HG03108 (cell line): ENCODE measurements around the gene TPRN.

ENCODE experiments used
- ATAC-seq: cut with Tn5 transposase; IDR thresholded peaks from one replicate; pipeline ENCODE4 v1.9.1; 2021; ENCODE audit warnings: moderate library complexity; ENCODE audit not compliant: unreplicated experiment

The TPRN gene

DNA sequence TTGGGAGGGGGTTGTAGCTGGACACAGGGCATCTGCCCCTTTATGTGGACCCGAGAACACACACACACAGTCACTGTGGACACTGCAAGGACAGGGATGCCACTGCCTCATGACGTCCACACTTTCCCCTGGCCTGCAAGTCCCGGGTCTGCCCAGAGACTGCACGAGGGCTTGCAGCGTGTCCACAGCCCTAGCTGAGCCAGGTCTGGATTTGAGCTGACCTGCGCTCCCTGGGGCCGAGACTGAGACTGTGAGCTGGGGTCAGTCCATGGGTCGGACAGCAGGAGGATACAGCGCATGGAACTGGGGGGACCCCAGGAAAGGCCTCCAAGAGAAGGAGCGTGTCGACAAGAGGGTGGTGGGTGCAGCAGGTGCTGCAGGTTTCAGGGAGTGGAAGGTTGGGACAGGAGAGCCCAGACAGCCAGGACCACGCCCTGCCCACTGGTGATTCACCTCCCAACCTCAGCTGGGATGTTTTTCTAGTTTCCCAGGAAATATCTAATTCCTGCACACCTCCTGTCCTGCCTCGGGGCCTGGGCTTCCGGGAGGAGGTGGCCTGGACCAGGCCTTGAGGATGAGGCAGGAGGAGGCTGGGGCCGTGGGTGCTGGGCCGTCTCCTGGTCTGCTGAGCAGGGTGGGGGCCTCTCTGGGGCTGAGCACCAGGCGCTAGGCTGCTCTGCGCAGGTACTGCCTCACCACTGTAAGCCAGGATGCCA, 26.0 kb upstream of the TPRN start:
- no peak for ATAC-seq

DNA sequence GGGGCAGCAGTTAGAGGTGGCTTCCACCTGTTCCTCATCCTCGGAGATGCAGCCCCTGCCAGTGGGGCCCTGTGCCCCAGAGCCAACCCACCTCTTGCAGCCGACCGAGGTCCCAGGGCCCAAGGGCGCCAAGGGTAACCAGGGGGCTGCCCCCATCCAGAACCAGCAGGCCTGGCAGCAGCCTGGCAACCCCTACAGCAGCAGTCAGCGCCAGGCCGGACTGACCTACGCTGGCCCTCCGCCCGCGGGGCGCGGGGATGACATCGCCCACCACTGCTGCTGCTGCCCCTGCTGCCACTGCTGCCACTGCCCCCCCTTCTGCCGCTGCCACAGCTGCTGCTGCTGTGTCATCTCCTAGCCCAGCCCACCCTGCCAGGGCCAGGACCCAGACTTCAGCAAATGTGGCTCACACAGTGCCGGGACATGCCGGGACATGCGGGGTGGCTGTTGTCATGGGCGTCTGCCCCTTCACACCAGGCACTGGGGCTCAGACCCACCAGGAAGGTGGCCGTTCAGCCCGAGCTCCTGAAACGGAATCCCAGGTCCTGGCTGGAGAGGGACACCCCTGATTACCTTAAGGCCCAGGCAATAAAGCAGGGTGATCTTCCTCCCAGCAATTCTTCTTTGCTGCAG, 25.3 kb upstream of the TPRN start:
- no peak for ATAC-seq

DNA sequence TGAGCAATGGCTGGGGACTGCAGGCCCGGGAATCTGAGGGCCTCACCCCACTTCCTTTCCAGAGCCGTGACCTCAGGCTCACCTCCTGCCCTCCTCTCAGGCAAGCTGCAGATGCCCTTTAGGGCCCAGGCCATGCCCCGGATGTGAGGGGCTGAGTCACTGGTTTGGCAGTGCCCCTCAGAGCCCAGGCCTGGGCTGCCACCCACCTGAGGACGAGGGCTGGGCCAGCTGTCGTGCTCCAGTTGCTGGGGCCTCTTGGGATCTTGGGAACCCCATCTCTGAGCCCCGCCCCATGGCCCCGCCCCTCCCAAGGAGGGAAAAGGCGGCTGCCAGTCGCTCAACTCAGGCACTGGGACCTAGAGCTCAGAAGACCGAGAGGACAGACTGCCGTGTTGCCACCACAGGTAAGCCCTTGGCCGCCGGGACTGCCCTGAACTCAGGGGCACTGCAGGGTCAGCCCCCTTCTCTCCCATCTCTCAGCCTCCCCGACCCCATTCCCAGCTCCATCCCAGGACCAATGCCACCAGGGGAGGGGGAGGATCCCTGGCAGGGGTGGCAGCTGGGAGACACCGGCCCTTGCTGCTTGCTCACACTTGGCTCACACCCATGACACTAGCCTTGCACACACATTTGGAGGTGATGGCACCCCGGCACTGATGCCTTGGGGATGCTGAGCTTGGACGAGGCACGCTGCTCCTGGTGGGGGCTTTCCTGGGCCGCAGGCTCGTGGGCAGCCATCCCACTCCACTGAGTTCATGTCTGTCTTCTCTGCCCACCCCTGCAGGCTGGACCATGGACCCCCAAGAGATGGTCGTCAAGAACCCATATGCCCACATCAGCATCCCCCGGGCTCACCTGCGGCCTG, 24.5 kb upstream of the TPRN start, which contains the start of gene CYSRT1:
Gene CYSRT1 (plus strand): TSS at position 345 of the 865 bp plus-strand sequence. CDS start 448 bp downstream, at position 793.
- no peak for ATAC-seq

DNA sequence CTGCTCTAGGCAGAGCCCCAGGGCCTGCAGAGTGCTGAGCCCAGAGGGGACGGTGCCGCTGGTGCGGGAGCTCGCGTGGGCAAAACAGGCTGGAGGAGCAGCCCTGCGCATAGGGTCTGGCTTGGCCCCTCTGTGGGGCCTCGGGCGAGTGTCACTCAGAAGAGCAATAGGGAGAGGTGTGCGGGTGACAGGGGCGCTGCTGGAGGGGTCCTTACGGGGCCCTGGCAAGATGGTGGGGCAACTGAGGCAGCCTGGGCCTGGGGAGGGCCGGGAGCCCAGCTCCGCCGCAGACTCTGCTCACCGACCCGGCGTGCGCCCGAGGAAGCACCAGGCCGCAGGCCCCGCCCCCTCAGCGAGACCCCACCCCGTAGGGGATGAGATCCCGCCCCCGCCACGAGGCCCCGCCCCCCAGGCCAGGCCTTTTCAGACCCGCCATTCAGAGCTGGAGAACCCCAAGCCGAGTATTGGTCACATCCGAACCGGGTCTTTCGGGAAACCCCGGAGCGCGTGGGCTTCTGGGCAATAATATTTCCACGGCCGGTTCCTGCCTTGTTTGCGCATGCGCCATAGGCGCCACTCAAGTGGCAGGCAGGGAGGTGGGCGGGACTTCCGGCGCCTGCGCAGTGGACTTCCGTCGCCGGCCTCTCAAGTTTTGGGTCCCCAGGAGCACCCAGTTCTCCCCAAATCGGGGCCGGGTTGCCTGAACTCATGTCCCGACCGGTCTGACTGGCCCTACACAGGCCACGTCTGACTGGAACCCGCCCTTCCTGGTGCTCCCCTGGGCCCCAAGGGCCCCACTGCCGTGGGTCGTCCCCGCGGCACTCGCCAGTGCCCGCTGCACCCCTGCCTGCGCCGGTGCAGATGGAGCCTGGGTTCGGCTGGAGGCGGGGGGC, 22.8 kb upstream of the TPRN start:
- peak; percentile 76 for ATAC-seq

DNA sequence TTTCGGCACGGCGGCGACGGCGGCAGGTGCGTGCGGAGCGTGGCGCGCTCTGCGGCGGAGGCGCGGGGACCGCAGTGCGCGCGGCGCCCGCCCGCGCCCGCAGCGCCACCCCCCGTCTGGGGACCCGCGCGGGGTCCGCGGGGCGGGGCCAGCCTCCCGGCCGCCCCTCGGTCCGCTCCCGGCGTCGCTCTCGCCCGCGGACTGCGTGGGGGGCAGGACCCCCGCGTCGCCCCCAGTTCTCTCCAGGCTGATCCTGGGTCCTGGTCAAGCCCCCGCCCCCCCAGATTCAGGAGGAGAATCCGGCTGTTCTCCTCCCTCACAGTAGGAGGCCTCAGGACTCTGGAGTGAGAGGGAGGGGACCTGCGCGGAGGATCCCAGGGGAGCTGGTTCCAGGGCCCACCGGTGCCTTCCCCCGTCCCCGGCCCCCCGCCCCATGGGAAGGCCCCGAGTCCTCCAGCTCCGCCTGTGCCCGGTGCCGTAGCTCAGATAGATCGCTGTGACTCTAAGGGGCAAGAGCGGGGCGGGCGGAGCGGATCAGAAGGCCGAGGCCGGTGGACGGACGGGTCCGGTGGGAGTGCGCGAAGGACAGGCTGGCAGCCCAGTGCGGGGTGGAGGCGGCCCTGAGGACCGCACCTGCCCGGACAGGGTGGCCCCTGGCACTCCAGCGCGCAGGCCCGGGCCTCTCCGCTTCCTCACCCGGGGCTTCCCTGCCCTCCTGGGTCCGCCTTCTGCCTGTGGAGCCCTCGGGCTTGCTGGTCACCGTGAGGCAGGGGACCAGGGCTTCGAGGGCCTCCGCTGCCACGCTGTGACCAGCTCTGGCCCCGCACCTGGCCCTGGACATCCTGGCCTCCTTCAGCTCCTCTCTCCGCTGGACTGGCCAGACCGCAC, 21.9 kb upstream of the TPRN start, which contains the start of gene RNF208:
Gene RNF208 (minus strand): TSS at position 51 of the 888 bp plus-strand sequence. CDS start 1,028 bp downstream, outside the sequence.
- peak; percentile 4 for ATAC-seq

DNA sequence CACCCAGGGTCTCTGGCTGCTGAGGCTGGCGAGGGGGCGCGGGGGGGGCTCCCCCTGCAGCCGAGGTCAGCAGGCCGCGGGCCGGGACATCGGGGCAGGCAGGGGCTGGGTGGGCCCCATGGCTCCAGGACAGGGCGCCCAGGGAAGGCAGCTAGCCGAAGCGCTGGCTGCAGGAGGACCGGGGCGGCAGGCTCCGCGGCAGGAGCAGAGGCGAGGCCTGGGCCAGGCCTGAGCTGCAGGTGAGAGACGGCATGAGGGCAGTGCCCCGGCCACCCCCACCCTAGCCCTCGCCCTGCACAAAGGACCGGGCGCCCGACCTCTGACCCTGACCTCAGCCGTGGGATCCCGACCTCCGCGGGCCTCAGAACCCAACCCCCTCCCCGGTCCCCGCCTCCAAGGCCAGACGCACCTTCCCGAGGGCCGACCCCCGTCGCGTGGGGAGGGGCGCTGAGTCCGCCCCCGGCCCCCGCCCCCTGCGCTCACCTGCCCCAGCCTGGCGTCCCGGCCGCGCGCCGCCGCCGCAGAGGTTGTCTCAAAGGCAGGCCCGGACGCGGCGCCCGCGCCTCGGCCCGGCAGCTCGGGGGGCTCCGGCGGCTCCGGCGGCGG, 21.1 kb upstream of the TPRN start:
- no peak for ATAC-seq

DNA sequence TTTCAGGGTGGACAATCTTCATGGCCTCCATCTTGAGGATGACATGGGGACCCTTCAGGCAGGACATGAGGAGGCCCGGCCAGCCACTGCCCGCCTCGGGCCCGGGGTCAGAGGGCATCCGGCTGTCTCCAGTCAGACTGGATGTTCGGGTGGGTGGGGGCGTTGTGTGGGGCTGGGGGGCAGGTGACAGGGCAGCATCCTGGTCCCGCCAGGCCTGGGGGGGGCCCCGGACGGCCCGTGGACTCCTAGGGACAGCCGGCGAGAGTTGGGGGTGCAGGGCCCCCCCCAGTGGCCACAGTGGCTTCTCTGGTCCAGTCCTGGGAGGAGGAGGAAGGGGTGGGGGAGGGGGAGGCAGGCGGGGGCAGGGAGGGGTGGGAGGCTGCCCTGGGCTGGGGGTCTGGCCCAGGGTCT, 20.6 kb upstream of the TPRN start:
- no peak for ATAC-seq

DNA sequence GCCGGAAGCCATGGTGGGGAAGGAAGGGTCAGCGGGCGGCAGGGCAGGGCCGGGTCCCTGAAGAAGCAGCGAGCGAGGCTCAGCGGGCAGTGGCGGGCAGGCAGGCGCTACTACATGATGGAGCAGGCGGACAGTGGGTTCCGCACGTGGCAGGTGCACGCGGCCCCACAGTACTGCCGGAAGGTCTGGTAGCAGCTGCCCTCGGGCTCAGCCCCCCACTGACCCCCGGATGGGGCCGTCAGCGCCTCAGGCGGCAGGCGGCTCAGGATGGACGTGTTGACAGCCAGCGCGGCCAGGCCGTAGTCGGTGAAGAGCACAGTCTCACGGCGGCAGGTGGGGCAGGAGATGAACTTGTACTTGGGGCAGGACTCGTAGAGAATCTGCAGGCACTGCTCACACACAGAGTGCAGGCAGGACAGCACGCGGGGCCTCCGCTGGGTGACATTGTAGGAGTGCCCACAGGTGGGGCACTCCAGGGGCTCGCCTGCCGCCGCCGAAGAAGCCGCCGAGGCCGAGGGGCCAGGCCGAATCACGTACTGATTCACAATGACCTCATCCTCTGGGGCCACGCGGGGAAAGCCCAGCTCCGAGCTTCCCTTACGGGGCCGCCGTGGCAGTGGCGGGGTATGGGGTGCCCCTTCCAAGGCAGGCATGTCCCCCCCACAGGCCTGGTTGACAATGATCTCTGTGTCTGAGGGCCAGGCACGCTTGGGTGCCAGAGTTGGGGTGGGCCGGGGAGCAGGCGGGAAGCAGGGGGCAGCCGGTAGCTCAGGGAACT, 20.0 kb upstream of the TPRN start:
- ATAC-seq = no peak

DNA sequence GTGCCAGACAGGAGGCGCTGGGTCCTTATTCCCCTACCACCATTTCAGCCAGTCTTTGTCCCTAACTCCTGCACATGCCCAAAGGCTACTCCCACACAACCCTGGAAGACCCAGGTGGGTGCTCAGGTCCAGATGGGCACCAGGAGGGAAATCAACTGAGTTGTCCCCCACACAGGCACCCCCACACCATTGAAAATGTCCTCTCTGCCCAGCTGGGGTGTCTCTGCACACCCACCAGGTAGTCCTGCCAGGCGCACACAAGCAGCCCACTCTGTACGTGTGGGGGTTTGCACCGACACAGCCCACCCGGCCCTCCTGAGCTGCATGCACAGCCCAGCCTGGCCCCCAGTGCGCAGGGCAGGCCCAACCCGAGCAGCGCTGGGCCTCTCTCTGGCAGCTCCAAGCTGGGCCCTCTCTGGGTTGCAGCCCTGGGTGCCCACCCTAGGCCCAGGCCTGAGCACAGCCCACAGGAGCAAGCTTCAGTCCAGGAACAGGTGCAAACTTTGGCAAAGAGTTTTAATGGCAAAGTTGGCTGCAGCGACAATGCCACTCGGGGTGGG, 19.3 kb upstream of the TPRN start:
- no peak for ATAC-seq

DNA sequence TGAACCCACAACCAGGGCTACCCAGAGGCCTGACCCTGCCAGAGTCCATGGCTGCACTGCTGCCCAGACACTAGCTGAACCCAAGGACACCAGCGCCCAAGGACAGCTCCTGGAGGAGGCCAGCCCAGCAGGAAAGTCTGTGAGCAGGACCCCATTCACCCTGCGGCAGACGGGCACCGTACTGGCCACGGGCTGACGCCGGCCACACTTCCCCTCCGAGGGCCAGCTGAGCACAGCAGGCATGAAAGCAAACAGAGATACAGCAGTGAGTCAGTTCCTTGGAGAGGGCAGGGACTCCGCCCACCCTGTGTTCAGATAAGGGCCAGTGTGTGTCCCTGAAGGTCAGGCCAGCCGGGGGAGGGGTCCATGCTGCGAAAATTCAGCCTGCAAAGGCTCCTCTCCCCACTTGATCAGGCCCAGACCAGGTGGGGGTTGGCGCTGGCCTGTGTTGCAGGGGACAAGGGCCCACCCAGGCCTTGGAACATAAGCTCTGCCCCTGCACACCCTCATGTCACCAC, 18.3 kb upstream of the TPRN start:
- ATAC-seq = no peak

DNA sequence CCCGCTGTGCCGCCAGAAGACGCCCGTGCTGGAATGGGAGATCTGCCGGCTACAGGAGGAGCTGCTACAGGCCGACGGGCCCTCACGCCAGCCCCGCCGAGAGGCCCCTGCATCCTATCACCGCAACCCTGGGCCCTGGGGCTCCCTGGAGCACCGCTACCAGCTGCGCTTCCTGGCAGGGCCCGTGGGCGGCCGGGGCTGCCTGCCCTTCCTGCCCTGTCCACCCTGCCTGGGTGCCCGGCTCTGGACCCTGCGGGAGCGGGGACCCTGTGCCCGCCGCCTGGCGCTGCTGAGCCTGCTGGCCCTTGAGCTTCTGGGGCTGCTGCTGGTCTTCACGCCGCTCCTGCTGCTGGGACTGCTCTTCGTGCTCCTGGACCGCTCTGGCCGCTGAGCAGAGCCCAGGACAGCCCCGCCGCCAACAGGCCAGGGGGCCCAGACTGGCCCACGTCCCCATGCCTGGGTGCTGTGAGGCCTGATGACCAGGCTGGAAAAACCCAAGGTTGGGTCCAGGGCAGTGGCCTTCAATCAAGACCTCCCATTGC, 17.7 kb upstream of the TPRN start:
- ATAC-seq = no peak

DNA sequence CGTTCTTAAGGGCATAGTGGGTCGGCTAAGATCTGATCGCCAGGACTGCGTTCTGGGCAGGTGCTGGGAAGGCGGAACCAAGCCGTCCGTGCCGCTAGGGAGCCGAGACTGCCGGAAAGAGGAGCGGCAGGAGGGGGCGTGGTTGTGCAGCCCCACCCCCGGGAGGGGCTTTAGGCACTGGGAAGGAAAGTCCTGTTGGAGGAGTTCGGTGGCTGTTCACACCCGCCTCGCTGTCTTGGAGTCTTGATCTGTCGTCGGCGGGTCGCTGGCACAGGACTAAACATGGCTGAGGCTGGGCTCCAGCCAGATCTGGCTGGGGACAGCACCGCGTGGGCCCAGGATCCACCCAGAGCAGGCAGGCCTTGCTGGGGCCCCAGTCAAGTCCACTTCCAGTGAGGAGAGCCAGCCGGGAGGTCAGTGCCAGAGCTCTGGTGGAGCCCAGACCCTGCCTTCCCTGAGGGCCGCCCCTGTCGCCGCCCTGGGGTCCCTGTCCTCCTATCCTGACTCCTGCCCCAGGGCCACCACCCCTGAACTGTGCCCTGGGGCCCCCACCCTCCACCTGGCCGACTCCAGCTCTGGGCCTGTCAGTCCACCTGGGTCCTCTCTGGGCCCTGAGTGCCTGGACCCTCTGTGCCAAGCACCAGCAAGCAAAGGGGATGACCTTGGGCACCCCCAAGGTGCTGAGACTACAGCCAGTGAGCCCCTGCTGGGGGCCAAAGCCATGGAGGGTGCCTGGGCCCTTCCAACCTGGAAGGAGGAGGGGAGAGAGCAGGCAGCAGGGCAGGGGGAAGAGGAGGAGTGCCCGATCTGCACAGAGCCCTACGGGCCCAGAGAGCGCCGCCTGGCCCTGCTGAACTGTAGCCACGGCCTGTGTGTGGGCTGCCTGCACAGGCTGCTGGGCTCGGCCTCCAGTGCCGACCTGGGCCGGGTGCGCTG, 17.0 kb upstream of the TPRN start:
- no peak for ATAC-seq

DNA sequence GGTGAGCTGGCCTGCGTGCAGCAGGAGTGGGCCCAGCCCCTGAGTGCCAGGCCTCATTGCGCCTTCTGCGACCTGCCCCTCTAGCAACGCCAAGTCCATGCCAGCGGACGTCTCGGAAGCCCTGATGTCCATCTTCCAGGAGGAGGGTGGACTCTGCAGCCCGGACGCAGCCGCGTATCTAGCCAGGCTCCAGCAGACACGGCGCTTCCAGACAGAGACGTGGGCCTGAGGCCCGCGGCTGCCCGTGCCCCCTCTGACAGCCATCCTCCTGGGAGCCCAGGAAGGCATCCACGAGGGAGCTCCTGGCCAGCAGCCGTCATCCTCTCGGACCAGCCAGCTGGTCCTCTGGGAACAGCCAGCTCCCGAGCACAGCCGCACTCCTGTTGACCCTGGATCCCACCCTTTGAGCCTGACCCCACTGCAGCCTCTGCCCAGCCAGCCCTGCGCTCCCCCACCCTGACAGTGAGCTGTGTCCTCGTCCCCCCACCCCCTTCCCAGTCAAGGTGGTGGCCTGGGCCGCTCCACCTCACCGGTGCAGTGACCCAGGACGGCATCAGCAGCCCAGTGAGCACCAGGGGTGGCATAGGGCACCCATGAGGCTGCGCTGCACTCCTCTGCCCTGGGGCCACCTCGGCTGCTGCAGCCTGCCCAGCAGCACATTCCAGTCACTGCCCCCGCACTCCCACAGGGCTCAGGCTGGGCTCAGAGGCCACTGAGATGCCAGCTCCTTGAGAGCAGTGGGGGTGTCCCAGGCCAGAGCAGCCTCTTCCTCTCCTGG, 15.8 kb upstream of the TPRN start:
- no peak for ATAC-seq

DNA sequence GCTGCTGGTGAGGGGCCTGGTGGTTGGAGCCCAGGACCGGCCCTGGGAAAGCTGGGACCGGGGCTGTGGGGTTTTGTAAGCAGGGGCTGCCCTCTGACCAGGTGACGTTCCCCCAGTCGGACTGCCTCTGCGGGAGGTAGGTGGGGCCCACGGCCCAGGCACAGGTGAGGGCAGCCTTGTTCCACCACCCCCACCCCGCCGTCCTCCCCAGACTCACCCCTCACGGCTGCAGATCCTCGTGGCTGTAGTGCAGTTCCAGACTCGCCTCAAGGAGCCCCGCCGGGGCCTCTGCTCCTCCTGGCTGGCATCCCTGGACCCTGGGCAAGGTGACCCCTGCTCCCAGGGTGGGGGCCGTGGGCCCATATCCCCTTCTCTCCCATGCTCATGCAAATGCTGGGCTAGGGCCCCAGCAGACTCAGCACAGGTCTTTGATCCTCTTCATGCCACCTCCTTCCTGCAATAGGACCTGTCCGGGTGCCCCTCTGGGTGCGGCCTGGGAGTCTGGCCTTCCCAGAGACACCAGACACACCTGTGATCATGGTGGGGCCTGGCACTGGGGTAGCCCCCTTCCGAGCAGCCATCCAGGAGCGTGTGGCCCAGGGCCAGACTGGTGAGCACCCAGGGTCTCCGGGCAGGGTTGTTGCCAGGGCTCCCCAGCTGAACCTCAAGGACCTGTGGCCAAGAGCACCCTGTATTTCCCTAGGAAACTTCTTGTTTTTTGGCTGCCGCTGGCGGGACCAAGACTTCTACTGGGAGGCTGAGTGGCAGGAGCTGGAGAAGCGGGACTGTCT, 14.8 kb upstream of the TPRN start:
- ATAC-seq = no peak

DNA sequence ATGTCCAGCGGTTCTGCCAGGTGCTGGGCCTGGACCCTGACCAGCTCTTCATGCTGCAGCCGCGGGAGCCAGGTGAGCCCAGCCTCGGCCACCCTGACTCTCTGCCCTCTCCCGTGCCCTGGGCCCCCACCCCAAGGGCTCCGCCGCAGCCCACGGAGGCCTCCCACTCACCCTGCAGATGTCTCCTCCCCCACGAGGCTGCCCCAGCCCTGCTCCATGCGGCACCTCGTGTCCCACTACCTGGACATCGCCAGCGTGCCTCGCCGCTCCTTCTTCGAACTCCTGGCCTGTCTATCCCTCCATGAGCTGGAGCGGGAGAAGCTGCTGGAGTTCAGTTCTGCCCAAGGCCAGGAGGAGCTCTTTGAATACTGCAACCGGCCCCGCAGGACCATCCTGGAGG, 14.1 kb upstream of the TPRN start:
- ATAC-seq = no peak
